K562 (cell line): Measurements from ENCODE around the gene SLC38A1. TPM values are rescaled to one million over a fixed set of nuclear protein-coding genes. Genes with fewer than 3 reads are reported as not detected.

Source experiments
- ASH1L ChIP-seq: fragments of 450-650 bp; IDR thresholded peaks from 2 replicates; pipeline ENCODE4 v1.6.1; 2018; ENCODE audit warnings: borderline replicate concordance, mild to moderate bottlenecking, low read depth; ENCODE audit not compliant: partially characterized antibody
- CCAR2 ChIP-seq: fragments of 200-400 bp; formaldehyde crosslinking; IDR thresholded peaks from 2 replicates; pipeline ENCODE4 v1.6.1; 2017; ENCODE audit warnings: mild to moderate bottlenecking, low read depth, low read length
- FOXJ2 ChIP-seq: fragments of 200-800 bp; sonication (Bioruptor generic); IDR thresholded peaks from 2 replicates; pipeline ENCODE4 v1.6.1; 2016; ENCODE audit warnings: missing genetic modification characterization, missing compliant biosample characterization
- IFI16 ChIP-seq: fragments of 250-450 bp; sonication (Bioruptor Pico); IDR thresholded peaks from 2 replicates; pipeline ENCODE4 v2.1.2; 2022; ENCODE audit warnings: mild to moderate bottlenecking, inconsistent platforms
- JUNB ChIP-seq: fragments of 450-650 bp; formaldehyde crosslinking; conservative IDR thresholded peaks from 2 replicates; pipeline ENCODE4 v1.4.0; 2020; ENCODE audit warnings: mild to moderate bottlenecking
- KHSRP ChIP-seq: fragments of 450-650 bp; IDR thresholded peaks from 2 replicates; pipeline ENCODE4 v1.6.1; 2017
- MYNN ChIP-seq, 2 experiments: sonication (generic); formaldehyde crosslinking in 1 of 2; IDR thresholded peaks; 2 replicates each; pipeline versions ENCODE4 v1.5.0 to v1.6.1; 2016 to 2020; ENCODE audit warnings: antibody characterized with exemption in 1 of 2, missing genetic modification reagents in 1 of 2
- NFATC3 ChIP-seq: fragments of 450-650 bp; IDR thresholded peaks from 2 replicates; pipeline ENCODE4 v1.6.1; 2017; ENCODE audit warnings: mild to moderate bottlenecking
- PHF8 ChIP-seq: fragments of 200-600 bp; sonication (generic); IDR thresholded peaks from 2 replicates; pipeline ENCODE4 v1.6.1; 2012; ENCODE audit warnings: mixed run types, mild to moderate bottlenecking, inconsistent platforms, low read length, moderate library complexity, borderline replicate concordance
- PRPF4 ChIP-seq: fragments of 200-400 bp; formaldehyde crosslinking; IDR thresholded peaks from one replicate; pipeline ENCODE4 v1.6.1; 2017; ENCODE audit warnings: low read length, low read depth, mild to moderate bottlenecking; ENCODE audit not compliant: insufficient read depth, poor library complexity, severe bottlenecking
- RUNX1 ChIP-seq: sonication (generic); IDR thresholded peaks from 2 replicates; pipeline ENCODE4 v1.6.1; 2016; ENCODE audit warnings: antibody characterized with exemption, low read depth
- SAFB ChIP-seq: fragments of 200-400 bp; formaldehyde crosslinking; IDR thresholded peaks from 2 replicates; pipeline ENCODE4 v1.6.1; 2017; ENCODE audit warnings: low read depth, low read length, borderline replicate concordance
- SRSF1 ChIP-seq: fragments of 200-400 bp; formaldehyde crosslinking; IDR thresholded peaks from 2 replicates; pipeline ENCODE4 v1.6.1; 2017; ENCODE audit warnings: mild to moderate bottlenecking, low read depth, low read length, moderate library complexity
- STAG1 ChIP-seq: sonication (generic); formaldehyde crosslinking; IDR thresholded peaks from 2 replicates; pipeline ENCODE4 v1.5.0; 2020; ENCODE audit warnings: missing genetic modification reagents, borderline replicate concordance
- TCF3 ChIP-seq: sonication (generic); formaldehyde crosslinking; IDR thresholded peaks from 2 replicates; pipeline ENCODE4 v1.4.0; 2020; ENCODE audit warnings: mild to moderate bottlenecking, missing genetic modification reagents
- ZBTB17 ChIP-seq: fragments of 450-650 bp; formaldehyde crosslinking; IDR thresholded peaks from 2 replicates; pipeline ENCODE4 v1.4.0; 2020; ENCODE audit warnings: mild to moderate bottlenecking
- ZKSCAN3 ChIP-seq: fragments of 250-450 bp; sonication (Bioruptor Pico); IDR thresholded peaks from 2 replicates; pipeline ENCODE4 v1.4.0; 2020
- ZNF165 ChIP-seq: fragments of 250-450 bp; sonication (Bioruptor Pico); IDR thresholded peaks from 2 replicates; pipeline ENCODE4 v1.4.0; 2020; ENCODE audit warnings: borderline replicate concordance
- ZNF780A ChIP-seq: fragments of 250-450 bp; sonication (Bioruptor Pico); IDR thresholded peaks from 2 replicates; pipeline ENCODE4 v1.5.0; 2021; ENCODE audit warnings: mild to moderate bottlenecking
- polyA plus RNA-seq, 8 experiments: library from polyadenylated mRNA; depleted of rRNA in 4 of 8; stranded (reverse) in 5 of 8; unstranded in 3 of 8; fragments of >200 nt; fragmentation: Nextera tagmentation in 2 of 8; fragmentation: Illumina TruSeq in 1 of 8; extraction: Ambion mirVana in 2 of 8; extraction: Trizol in 1 of 8; gene quantifications; 2 replicates each; pipeline versions ENCODE4 v1.2.1 to v1.2.3, GENCODE V29; 2011 to 2014; ENCODE audit warnings: inconsistent platforms in 1 of 8, missing spikeins in 1 of 8
- total RNA-seq, 7 experiments: library from RNA; depleted of rRNA in 6 of 7; stranded (reverse); fragments of >200 nt in 6 of 7; fragmentation: Illumina TruSeq in 2 of 7; extraction: Trizol in 2 of 7; gene quantifications; 2 replicates each; pipeline versions ENCODE4 v1.2.1 to v1.2.3, GENCODE V29; 2011 to 2021; ENCODE audit warnings: low replicate concordance in 1 of 7
- TF ChIP-seq, protein P1 (sequence below): fragments of 250-450 bp; sonication (Bioruptor Pico); IDR thresholded peaks from 2 replicates; pipeline ENCODE4 v1.8.0; 2022; ENCODE audit warnings: moderate library complexity, mild to moderate bottlenecking, inconsistent platforms
- TF ChIP-seq, protein P2 (sequence below): sonication (generic); formaldehyde crosslinking; IDR thresholded peaks from 2 replicates; pipeline ENCODE4 v1.8.0; 2022; ENCODE audit warnings: mild to moderate bottlenecking, missing genetic modification reagents

The SLC38A1 gene
- total and polyA plus RNA-seq, 9 of the 15 experiments (the other 6 are each of a cell fraction or from before 2014, with no cell fraction given), result 51.9 to 112 (median 75.0) TPM

DNA sequence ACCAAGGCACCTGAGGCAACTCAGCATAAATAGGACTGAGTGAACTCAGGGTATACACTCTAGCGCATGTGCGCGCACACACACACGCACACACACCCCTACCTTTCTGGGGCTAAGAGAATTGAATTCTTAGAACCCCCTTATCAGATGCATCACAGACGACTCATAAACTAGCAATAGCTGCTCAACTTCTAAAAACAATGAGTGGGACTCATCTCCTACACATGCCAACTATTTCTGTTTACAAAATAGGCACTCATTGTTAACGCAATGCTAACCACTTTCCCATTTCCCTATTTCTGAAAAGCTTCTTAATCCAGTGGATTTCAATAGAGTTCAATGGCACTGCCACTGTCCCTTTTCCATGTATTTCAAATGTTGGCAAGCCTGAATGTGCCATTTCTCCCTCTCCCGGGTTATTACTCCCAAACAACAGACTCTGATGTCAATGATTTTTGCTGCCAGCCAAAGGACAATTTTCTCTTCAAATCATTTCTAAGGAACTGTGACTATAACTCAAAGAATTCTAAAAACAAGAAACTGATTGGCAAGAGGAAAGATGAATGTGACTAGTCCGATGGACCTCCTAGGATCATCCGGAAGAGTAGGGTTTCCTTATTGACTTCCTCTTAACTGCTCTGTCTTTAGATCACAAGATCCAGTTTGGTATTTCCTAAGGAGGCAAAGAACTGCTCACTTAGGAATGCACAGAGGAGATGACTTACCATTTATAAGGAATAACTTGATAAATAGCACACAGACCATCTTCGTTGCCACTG, 48.8 kb downstream of the SLC38A1 start (continued):
- TF ChIP-seq, protein P1, sequence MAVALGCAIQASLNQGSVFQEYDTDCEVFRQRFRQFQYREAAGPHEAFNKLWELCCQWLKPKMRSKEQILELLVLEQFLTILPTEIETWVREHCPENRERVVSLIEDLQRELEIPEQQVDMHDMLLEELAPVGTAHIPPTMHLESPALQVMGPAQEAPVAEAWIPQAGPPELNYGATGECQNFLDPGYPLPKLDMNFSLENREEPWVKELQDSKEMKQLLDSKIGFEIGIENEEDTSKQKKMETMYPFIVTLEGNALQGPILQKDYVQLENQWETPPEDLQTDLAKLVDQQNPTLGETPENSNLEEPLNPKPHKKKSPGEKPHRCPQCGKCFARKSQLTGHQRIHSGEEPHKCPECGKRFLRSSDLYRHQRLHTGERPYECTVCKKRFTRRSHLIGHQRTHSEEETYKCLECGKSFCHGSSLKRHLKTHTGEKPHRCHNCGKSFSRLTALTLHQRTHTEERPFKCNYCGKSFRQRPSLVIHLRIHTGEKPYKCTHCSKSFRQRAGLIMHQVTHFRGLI (CRISPR knock-in tag), result no peak
- no peak for TF ChIP-seq ZBTB17 (CRISPR knock-in tag)
- TF ChIP-seq KHSRP, result no peak
- peak; percentile 81 for TF ChIP-seq JUNB (CRISPR knock-in tag)
- no peak for TF ChIP-seq RUNX1
- TF ChIP-seq SAFB, result no peak
- peak; percentile 34; the same call in 1 of the 2 replicates for TF ChIP-seq FOXJ2 (tag)
- TF ChIP-seq, protein P2, sequence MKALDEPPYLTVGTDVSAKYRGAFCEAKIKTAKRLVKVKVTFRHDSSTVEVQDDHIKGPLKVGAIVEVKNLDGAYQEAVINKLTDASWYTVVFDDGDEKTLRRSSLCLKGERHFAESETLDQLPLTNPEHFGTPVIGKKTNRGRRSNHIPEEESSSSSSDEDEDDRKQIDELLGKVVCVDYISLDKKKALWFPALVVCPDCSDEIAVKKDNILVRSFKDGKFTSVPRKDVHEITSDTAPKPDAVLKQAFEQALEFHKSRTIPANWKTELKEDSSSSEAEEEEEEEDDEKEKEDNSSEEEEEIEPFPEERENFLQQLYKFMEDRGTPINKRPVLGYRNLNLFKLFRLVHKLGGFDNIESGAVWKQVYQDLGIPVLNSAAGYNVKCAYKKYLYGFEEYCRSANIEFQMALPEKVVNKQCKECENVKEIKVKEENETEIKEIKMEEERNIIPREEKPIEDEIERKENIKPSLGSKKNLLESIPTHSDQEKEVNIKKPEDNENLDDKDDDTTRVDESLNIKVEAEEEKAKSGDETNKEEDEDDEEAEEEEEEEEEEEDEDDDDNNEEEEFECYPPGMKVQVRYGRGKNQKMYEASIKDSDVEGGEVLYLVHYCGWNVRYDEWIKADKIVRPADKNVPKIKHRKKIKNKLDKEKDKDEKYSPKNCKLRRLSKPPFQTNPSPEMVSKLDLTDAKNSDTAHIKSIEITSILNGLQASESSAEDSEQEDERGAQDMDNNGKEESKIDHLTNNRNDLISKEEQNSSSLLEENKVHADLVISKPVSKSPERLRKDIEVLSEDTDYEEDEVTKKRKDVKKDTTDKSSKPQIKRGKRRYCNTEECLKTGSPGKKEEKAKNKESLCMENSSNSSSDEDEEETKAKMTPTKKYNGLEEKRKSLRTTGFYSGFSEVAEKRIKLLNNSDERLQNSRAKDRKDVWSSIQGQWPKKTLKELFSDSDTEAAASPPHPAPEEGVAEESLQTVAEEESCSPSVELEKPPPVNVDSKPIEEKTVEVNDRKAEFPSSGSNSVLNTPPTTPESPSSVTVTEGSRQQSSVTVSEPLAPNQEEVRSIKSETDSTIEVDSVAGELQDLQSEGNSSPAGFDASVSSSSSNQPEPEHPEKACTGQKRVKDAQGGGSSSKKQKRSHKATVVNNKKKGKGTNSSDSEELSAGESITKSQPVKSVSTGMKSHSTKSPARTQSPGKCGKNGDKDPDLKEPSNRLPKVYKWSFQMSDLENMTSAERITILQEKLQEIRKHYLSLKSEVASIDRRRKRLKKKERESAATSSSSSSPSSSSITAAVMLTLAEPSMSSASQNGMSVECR (CRISPR knock-in tag), result no peak
- TF ChIP-seq TCF3 (CRISPR knock-in tag), result no peak; the same call in 1 of the 2 replicates
- TF ChIP-seq ASH1L, result no peak
- TF ChIP-seq PHF8, result no peak
- TF ChIP-seq ZNF165 (CRISPR knock-in tag), result no peak
- no peak for TF ChIP-seq CCAR2
- no peak for TF ChIP-seq IFI16
- no peak for TF ChIP-seq SRSF1
- TF ChIP-seq MYNN (IDR thresholded peaks at IDR 0.05), result no peak
- TF ChIP-seq MYNN (CRISPR knock-in tag; IDR thresholded peaks at IDR 0.05), result no peak
- TF ChIP-seq PRPF4, result no peak
- no peak for TF ChIP-seq ZNF780A (CRISPR knock-in tag)
- no peak for TF ChIP-seq STAG1
- no peak for TF ChIP-seq NFATC3
- no peak for TF ChIP-seq ZKSCAN3
